GM23338 (cell line): ENCODE measurements around the gene PID1. TPM values are rescaled to one million over a fixed set of nuclear protein-coding genes. Genes with fewer than 3 reads are reported as not detected.

Experiments used
- ATAC-seq: fragments of 200-7000 bp; cut with Tn5 transposase; 3 replicates; pipeline ENCODE4 v1.9.1; 2020
- DNase-seq: peaks from one replicate; pipeline ENCODE4 v3.0.0-alpha.2; 2015; ENCODE audit warnings: low spot score
- H2AFZ ChIP-seq: fragments of 200-600 bp; sonication (generic); 2 replicates; pipeline ENCODE4 v1.8.0; 2016; ENCODE audit warnings: antibody characterized with exemption, mild to moderate bottlenecking, moderate library complexity
- H3F3A ChIP-seq: fragments of 200-600 bp; sonication (generic); replicated peaks from 2 replicates; pipeline ENCODE4 v1.8.0; 2017; ENCODE audit warnings: antibody characterized with exemption, mixed run types, low read depth
- H3K27ac ChIP-seq: fragments of 200-600 bp; sonication (generic); 2 replicates; pipeline ENCODE4 v1.6.1; 2016; ENCODE audit warnings: low read depth
- H3K27me3 ChIP-seq: fragments of 200-600 bp; sonication (generic); 2 replicates; pipeline ENCODE4 v1.8.0; 2016; ENCODE audit warnings: mild to moderate bottlenecking, mixed run types, moderate library complexity; ENCODE audit not compliant: insufficient read depth
- H3K36me3 ChIP-seq: fragments of 200-600 bp; sonication (generic); 2 replicates; pipeline ENCODE4 v1.8.0; 2016; ENCODE audit warnings: mild to moderate bottlenecking; ENCODE audit not compliant: insufficient read depth
- H3K4me1 ChIP-seq: fragments of 200-600 bp; sonication (generic); 2 replicates; pipeline ENCODE4 v1.8.0; 2016; ENCODE audit warnings: mild to moderate bottlenecking, moderate library complexity; ENCODE audit not compliant: insufficient read depth
- H3K4me2 ChIP-seq: fragments of 200-600 bp; sonication (generic); 2 replicates; pipeline ENCODE4 v1.7.1; 2017; ENCODE audit warnings: mixed run types
- H3K4me3 ChIP-seq: fragments of 200-600 bp; sonication (generic); 2 replicates; pipeline ENCODE4 v1.6.1; 2016; ENCODE audit warnings: mixed run types
- H3K79me2 ChIP-seq: fragments of 200-600 bp; sonication (generic); replicated peaks from 2 replicates; pipeline ENCODE4 v1.8.0; 2017; ENCODE audit warnings: mild to moderate bottlenecking; ENCODE audit not compliant: insufficient read depth
- H3K9me2 ChIP-seq: fragments of 200-600 bp; sonication (generic); 2 replicates; pipeline ENCODE4 v1.8.0; 2017; ENCODE audit not compliant: insufficient read depth
- H4K20me1 ChIP-seq: fragments of 200-600 bp; sonication (generic); replicated peaks from 2 replicates; pipeline ENCODE4 v1.8.0; 2017; ENCODE audit warnings: mild to moderate bottlenecking; ENCODE audit not compliant: insufficient read depth
- H3K27ac Mint-ChIP-seq: 2 replicates; pipeline ENCODE4 v1.8.0; 2020; ENCODE audit warnings: inconsistent platforms, mild to moderate bottlenecking, moderate library complexity, mixed read lengths
- H3K27me3 Mint-ChIP-seq: 3 replicates; pipeline ENCODE4 v1.8.0; 2022; ENCODE audit warnings: low read depth, mild to moderate bottlenecking, moderate library complexity, mixed read lengths, inconsistent platforms; ENCODE audit not compliant: insufficient read depth, poor library complexity
- H3K36me3 Mint-ChIP-seq: 3 replicates; pipeline ENCODE4 v1.8.0; 2021; ENCODE audit warnings: low read depth, mild to moderate bottlenecking, inconsistent platforms, moderate library complexity, mixed read lengths
- H3K4me1 Mint-ChIP-seq: 3 replicates; pipeline ENCODE4 v1.8.0; 2020; ENCODE audit warnings: mild to moderate bottlenecking, inconsistent platforms, mixed read lengths
- H3K4me3 Mint-ChIP-seq: 3 replicates; pipeline ENCODE4 v1.8.0; 2021; ENCODE audit warnings: moderate library complexity, mild to moderate bottlenecking, inconsistent platforms, mixed read lengths
- H3K9me3 Mint-ChIP-seq: 3 replicates; pipeline ENCODE4 v1.8.0; 2020; ENCODE audit warnings: moderate library complexity, mild to moderate bottlenecking, inconsistent platforms, mixed read lengths
- CREB1 ChIP-seq: fragments of 250-450 bp; sonication (Bioruptor Pico); IDR thresholded peaks from 2 replicates; pipeline ENCODE4 v1.5.0; 2020; ENCODE audit warnings: low read depth, mild to moderate bottlenecking, moderate library complexity
- CTCF ChIP-seq, 2 experiments: fragments of 200-600 bp in 1 of 2; sonication (generic) in 1 of 2; conservative IDR thresholded peaks; 2 replicates each; pipeline versions ENCODE4 v1.5.1 to v1.6.1; 2016 to 2017; ENCODE audit warnings: antibody characterized with exemption in 2 of 2, low read depth in 2 of 2, mild to moderate bottlenecking in 2 of 2, moderate library complexity in 1 of 2
- ETS1 ChIP-seq: IDR thresholded peaks from 2 replicates; pipeline ENCODE4 v1.6.1; 2016; ENCODE audit warnings: antibody characterized with exemption
- EZH2 ChIP-seq: fragments of 200-600 bp; sonication (generic); IDR thresholded peaks from one replicate; pipeline ENCODE4 v1.8.0; 2017; ENCODE audit warnings: antibody characterized with exemption, mild to moderate bottlenecking, low read depth; ENCODE audit not compliant: unreplicated experiment
- EZH2phosphoT487 ChIP-seq: fragments of 200-600 bp; sonication (generic); IDR thresholded peaks from one replicate; pipeline ENCODE4 v1.8.1; 2018; ENCODE audit warnings: antibody characterized with exemption; ENCODE audit not compliant: unreplicated experiment
- JUNB ChIP-seq: IDR thresholded peaks from one replicate; pipeline ENCODE4 v1.6.1; 2016; ENCODE audit warnings: antibody characterized with exemption; ENCODE audit not compliant: unreplicated experiment
- NANOG ChIP-seq: IDR thresholded peaks from 2 replicates; pipeline ENCODE4 v1.6.1; 2016; ENCODE audit warnings: antibody characterized with exemption, borderline replicate concordance
- POLR2AphosphoS5 ChIP-seq: IDR thresholded peaks from 2 replicates; pipeline ENCODE4 v1.6.1; 2016; ENCODE audit warnings: antibody characterized with exemption, low read depth
- REST ChIP-seq: IDR thresholded peaks from one replicate; pipeline ENCODE4 v1.6.1; 2018; ENCODE audit warnings: antibody characterized with exemption; ENCODE audit not compliant: unreplicated experiment
- STAT1 ChIP-seq: IDR thresholded peaks from one replicate; pipeline ENCODE4 v1.6.1; 2016; ENCODE audit warnings: antibody characterized with exemption; ENCODE audit not compliant: unreplicated experiment
- ZNF114 ChIP-seq: fragments of 250-450 bp; sonication (Bioruptor Pico); IDR thresholded peaks from 2 replicates; pipeline ENCODE4 v1.5.0; 2020; ENCODE audit warnings: mild to moderate bottlenecking, moderate library complexity
- ZNF331 ChIP-seq: fragments of 250-450 bp; sonication (Bioruptor Pico); IDR thresholded peaks from 2 replicates; pipeline ENCODE4 v1.5.0; 2020; ENCODE audit warnings: low read depth, mild to moderate bottlenecking, moderate library complexity
- ZNF462 ChIP-seq: fragments of 250-450 bp; sonication (Bioruptor Pico); IDR thresholded peaks from 2 replicates; pipeline ENCODE4 v1.5.0; 2020; ENCODE audit warnings: mild to moderate bottlenecking, moderate library complexity
- polyA plus RNA-seq: library from polyadenylated mRNA; unstranded; fragments of >200 nt; fragmentation: Nextera tagmentation; extraction: Ambion mirVana; gene quantifications from 2 replicates; pipeline ENCODE4 v1.2.1, GENCODE V29; 2016
- total RNA-seq: library from RNA; depleted of rRNA; stranded (reverse); fragments of >200 nt; shearing (Covaris generic); gene quantifications from 2 replicates; pipeline ENCODE4 v1.2.3, GENCODE V29; 2014

PID1 gene
- total and polyA plus RNA-seq, 2 experiments from 2014 or later = 1.7 to 2.4 TPM

- ATAC-seq (no peak), DNase-seq (no peak)
- Histone ChIP-seq H3K9me2 (peaks cover 15% of the 10 kb centered on the region), H3K27ac (no peak overlapping the region), H2AFZ (no peak overlapping the region), H3K4me3 (no peak overlapping the region), H3K4me1 (peaks cover 7% of the 10 kb centered on the region; the same call in 1 of the 2 replicates), H3K4me2 (no peak overlapping the region), H4K20me1 (no peaks in the 10 kb centered on the region), H3K36me3 (no peaks in the 10 kb centered on the region), H3F3A (no peaks in the 10 kb centered on the region), H3K27me3 (no peaks in the 10 kb centered on the region), H3K79me2 (no peaks in the 10 kb centered on the region)
- peaks cover 5% of the 10 kb centered on the region for H3K27me3 Mint-ChIP-seq
- no peak overlapping the region for H3K4me3 Mint-ChIP-seq
- no peak overlapping the region for H3K27ac Mint-ChIP-seq
- H3K4me1 Mint-ChIP-seq = peaks cover 7% of the 10 kb centered on the region; the same call in 1 of the 3 replicates
- no peaks in the 10 kb centered on the region for H3K36me3 Mint-ChIP-seq
- H3K9me3 Mint-ChIP-seq = no peaks in the 10 kb centered on the region
- TF ChIP-seq EZH2phosphoT487 (no peak), ZNF114 (CRISPR knock-in tag) (no peak), CREB1 (CRISPR knock-in tag) (no peak), NANOG (no peak), POLR2AphosphoS5 (no peak), ETS1 (no peak), REST (no peak), EZH2 (no peak), ZNF462 (CRISPR knock-in tag) (no peak), JUNB (no peak), STAT1 (no peak), CTCF (conservative IDR thresholded peaks at IDR 0.05; ENCODE audit: low read depth in 2 of 2) (no peak), ZNF331 (no peak)
Observed at GRCh38 chr2:229179628-229180027, 91.5 kb downstream of the PID1 start.
